ENCODE results near the gene SOCS1.

DNA sequence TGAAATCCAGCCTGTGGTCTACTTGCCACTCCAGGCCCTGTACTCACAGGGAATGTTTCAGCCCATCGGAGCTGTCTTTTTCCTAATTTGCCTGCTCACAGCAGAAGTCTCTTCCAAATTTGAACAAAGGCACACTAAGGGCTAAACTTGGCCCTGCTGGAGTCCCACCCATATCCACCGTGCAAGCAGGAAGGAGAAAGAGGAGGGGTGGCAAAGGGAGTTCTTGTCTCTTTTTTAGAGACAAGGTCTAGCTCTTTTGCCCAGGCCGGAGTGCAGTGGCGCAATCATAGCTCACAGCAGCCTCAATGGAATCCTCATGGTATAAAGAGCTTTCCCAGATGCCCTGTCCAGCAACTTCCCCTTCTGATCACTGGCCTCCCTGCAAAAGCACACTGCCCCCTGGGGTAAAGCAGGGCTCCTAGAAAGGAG is 27.8 kb upstream of the SOCS1 start:
- TF ChIP-seq KDM5A (IDR thresholded peaks at IDR 0.05), result no peak
- TF ChIP-seq, protein P1, sequence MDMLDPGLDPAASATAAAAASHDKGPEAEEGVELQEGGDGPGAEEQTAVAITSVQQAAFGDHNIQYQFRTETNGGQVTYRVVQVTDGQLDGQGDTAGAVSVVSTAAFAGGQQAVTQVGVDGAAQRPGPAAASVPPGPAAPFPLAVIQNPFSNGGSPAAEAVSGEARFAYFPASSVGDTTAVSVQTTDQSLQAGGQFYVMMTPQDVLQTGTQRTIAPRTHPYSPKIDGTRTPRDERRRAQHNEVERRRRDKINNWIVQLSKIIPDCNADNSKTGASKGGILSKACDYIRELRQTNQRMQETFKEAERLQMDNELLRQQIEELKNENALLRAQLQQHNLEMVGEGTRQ (IDR thresholded peaks at IDR 0.05), result no peak
- TF ChIP-seq CBX2 (IDR thresholded peaks at IDR 0.05; ENCODE audit: borderline replicate concordance, low read depth), result no peak
- TF ChIP-seq, protein P2, sequence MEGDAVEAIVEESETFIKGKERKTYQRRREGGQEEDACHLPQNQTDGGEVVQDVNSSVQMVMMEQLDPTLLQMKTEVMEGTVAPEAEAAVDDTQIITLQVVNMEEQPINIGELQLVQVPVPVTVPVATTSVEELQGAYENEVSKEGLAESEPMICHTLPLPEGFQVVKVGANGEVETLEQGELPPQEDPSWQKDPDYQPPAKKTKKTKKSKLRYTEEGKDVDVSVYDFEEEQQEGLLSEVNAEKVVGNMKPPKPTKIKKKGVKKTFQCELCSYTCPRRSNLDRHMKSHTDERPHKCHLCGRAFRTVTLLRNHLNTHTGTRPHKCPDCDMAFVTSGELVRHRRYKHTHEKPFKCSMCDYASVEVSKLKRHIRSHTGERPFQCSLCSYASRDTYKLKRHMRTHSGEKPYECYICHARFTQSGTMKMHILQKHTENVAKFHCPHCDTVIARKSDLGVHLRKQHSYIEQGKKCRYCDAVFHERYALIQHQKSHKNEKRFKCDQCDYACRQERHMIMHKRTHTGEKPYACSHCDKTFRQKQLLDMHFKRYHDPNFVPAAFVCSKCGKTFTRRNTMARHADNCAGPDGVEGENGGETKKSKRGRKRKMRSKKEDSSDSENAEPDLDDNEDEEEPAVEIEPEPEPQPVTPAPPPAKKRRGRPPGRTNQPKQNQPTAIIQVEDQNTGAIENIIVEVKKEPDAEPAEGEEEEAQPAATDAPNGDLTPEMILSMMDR (IDR thresholded peaks at IDR 0.05), result no peak
- TF ChIP-seq EP300 (IDR thresholded peaks at IDR 0.05), result no peak
- TF ChIP-seq, protein P3, sequence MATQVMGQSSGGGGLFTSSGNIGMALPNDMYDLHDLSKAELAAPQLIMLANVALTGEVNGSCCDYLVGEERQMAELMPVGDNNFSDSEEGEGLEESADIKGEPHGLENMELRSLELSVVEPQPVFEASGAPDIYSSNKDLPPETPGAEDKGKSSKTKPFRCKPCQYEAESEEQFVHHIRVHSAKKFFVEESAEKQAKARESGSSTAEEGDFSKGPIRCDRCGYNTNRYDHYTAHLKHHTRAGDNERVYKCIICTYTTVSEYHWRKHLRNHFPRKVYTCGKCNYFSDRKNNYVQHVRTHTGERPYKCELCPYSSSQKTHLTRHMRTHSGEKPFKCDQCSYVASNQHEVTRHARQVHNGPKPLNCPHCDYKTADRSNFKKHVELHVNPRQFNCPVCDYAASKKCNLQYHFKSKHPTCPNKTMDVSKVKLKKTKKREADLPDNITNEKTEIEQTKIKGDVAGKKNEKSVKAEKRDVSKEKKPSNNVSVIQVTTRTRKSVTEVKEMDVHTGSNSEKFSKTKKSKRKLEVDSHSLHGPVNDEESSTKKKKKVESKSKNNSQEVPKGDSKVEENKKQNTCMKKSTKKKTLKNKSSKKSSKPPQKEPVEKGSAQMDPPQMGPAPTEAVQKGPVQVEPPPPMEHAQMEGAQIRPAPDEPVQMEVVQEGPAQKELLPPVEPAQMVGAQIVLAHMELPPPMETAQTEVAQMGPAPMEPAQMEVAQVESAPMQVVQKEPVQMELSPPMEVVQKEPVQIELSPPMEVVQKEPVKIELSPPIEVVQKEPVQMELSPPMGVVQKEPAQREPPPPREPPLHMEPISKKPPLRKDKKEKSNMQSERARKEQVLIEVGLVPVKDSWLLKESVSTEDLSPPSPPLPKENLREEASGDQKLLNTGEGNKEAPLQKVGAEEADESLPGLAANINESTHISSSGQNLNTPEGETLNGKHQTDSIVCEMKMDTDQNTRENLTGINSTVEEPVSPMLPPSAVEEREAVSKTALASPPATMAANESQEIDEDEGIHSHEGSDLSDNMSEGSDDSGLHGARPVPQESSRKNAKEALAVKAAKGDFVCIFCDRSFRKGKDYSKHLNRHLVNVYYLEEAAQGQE (IDR thresholded peaks at IDR 0.05), result no peak
- no peak for TF ChIP-seq HDAC2 (IDR thresholded peaks at IDR 0.05)
- no peak for TF ChIP-seq FOSL2 (IDR thresholded peaks at IDR 0.05)
- TF ChIP-seq FOSL2 (CRISPR knock-in tag; IDR thresholded peaks at IDR 0.05), result no peak
- TF ChIP-seq, protein P4, sequence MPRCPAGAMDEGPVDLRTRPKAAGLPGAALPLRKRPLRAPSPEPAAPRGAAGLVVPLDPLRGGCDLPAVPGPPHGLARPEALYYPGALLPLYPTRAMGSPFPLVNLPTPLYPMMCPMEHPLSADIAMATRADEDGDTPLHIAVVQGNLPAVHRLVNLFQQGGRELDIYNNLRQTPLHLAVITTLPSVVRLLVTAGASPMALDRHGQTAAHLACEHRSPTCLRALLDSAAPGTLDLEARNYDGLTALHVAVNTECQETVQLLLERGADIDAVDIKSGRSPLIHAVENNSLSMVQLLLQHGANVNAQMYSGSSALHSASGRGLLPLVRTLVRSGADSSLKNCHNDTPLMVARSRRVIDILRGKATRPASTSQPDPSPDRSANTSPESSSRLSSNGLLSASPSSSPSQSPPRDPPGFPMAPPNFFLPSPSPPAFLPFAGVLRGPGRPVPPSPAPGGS (IDR thresholded peaks at IDR 0.05), result no peak
- TF ChIP-seq KDM1A (IDR thresholded peaks at IDR 0.05; ENCODE audit: low read depth), result no peak
